Mesenchymal stem cell (in vitro differentiated cells and primary cell): ENCODE measurements around the gene AZGP1.
A peak's percentile ranks its signal among the peaks of the same experiment; 100 is the strongest.

Experiments used
- DNase-seq: peaks from one replicate; pipeline ENCODE4 v3.0.0-alpha.2; 2013
- H2AFZ ChIP-seq: one replicate; pipeline ENCODE4 v1.6.1; 2013; ENCODE audit warnings: low read depth, mild to moderate bottlenecking, control low read depth, inconsistent platforms, low read length, moderate library complexity
- H2AK5ac ChIP-seq: 2 replicates; pipeline ENCODE4 v1.6.1; 2013; ENCODE audit warnings: low read length, moderate library complexity, mild to moderate bottlenecking, inconsistent platforms; ENCODE audit not compliant: severe bottlenecking
- H2BK120ac ChIP-seq: one replicate; pipeline ENCODE4 v1.6.1; 2013; ENCODE audit warnings: low read depth, mild to moderate bottlenecking, inconsistent platforms, low read length, moderate library complexity
- H2BK12ac ChIP-seq, 2 experiments: one replicate each; pipeline ENCODE4 v1.6.1; 2013; ENCODE audit warnings: inconsistent platforms in 2 of 2, low read length in 2 of 2, mild to moderate bottlenecking in 2 of 2, moderate library complexity in 2 of 2, control low read depth in 1 of 2
- H2BK15ac ChIP-seq: one replicate; pipeline ENCODE4 v1.6.1; 2013; ENCODE audit warnings: mild to moderate bottlenecking, low read depth, inconsistent platforms; ENCODE audit not compliant: poor library complexity, severe bottlenecking
- H2BK5ac ChIP-seq: 2 replicates; pipeline ENCODE4 v1.6.1; 2013; ENCODE audit warnings: low read depth, mild to moderate bottlenecking, low read length, control low read depth, inconsistent platforms; ENCODE audit not compliant: poor library complexity, severe bottlenecking
- H3K14ac ChIP-seq, 2 experiments: one replicate each; pipeline ENCODE4 v1.6.1; 2013; ENCODE audit warnings: inconsistent platforms in 2 of 2, low read length in 2 of 2, control low read depth in 1 of 2, mild to moderate bottlenecking in 1 of 2, moderate library complexity in 1 of 2
- H3K18ac ChIP-seq, 2 experiments: one replicate each; pipeline ENCODE4 v1.6.1; 2013; ENCODE audit warnings: inconsistent platforms in 2 of 2, low read length in 2 of 2, control low read depth in 1 of 2, low read depth in 1 of 2, mild to moderate bottlenecking in 1 of 2
- H3K23ac ChIP-seq, 2 experiments: one replicate each; pipeline ENCODE4 v1.6.1; 2013; ENCODE audit warnings: inconsistent platforms in 2 of 2, low read length in 2 of 2, mild to moderate bottlenecking in 2 of 2, moderate library complexity in 2 of 2, control low read depth in 1 of 2
- H3K27ac ChIP-seq: 2 replicates; pipeline ENCODE4 v1.5.1; 2013; ENCODE audit warnings: mild to moderate bottlenecking, moderate library complexity, low read length, control low read depth, inconsistent platforms; ENCODE audit not compliant: poor library complexity, severe bottlenecking
- H3K27me3 ChIP-seq, 2 experiments: 2 replicates each; pipeline versions ENCODE4 v1.6.1 to v1.7.0; 2013; ENCODE audit warnings: low read length in 2 of 2, mild to moderate bottlenecking in 2 of 2, moderate library complexity in 2 of 2, control low read depth in 1 of 2, inconsistent platforms in 1 of 2; ENCODE audit not compliant: control insufficient read depth in 1 of 2, insufficient read depth in 1 of 2
- H3K36me3 ChIP-seq, 2 experiments: 2 replicates each; pipeline versions ENCODE4 v1.6.1 to v1.7.0; 2013; ENCODE audit warnings: low read length in 2 of 2, control low read depth in 1 of 2, inconsistent platforms in 1 of 2, low read depth in 1 of 2, mild to moderate bottlenecking in 1 of 2; ENCODE audit not compliant: insufficient read depth in 2 of 2, control insufficient read depth in 1 of 2
- H3K4ac ChIP-seq, 2 experiments: one replicate each; pipeline ENCODE4 v1.6.1; 2013; ENCODE audit warnings: inconsistent platforms in 2 of 2, low read length in 2 of 2, mild to moderate bottlenecking in 2 of 2, moderate library complexity in 2 of 2, control low read depth in 1 of 2, low read depth in 1 of 2
- H3K4me1 ChIP-seq: 2 replicates; pipeline ENCODE4 v1.6.1; 2013; ENCODE audit warnings: low read depth, low read length, control low read depth; ENCODE audit not compliant: control insufficient read depth, insufficient read depth
- H3K4me2 ChIP-seq: 2 replicates; pipeline ENCODE4 v1.6.1; 2013; ENCODE audit warnings: low read length, mild to moderate bottlenecking, inconsistent platforms; ENCODE audit not compliant: poor library complexity, severe bottlenecking
- H3K4me3 ChIP-seq, 2 experiments: 2 replicates each; pipeline versions ENCODE4 v1.5.1 to v1.7.0; 2013; ENCODE audit warnings: low read length in 2 of 2, mild to moderate bottlenecking in 2 of 2, control low read depth in 1 of 2, low read depth in 1 of 2; ENCODE audit not compliant: insufficient read depth in 1 of 2
- H3K79me1 ChIP-seq: replicated peaks from 2 replicates; pipeline ENCODE4 v1.6.1; 2013; ENCODE audit warnings: mild to moderate bottlenecking, control low read depth, low read length, inconsistent platforms; ENCODE audit not compliant: poor library complexity, severe bottlenecking
- H3K9ac ChIP-seq: 2 replicates; pipeline ENCODE4 v1.7.0; 2013; ENCODE audit warnings: mild to moderate bottlenecking, low read length, moderate library complexity
- H3K9me3 ChIP-seq: 2 replicates; pipeline ENCODE4 v1.7.0; 2013; ENCODE audit warnings: mild to moderate bottlenecking, low read length; ENCODE audit not compliant: control insufficient read depth
- H4K8ac ChIP-seq: one replicate; pipeline ENCODE4 v1.6.1; 2013; ENCODE audit warnings: inconsistent platforms, mild to moderate bottlenecking, low read length, moderate library complexity
- H4K91ac ChIP-seq: one replicate; pipeline ENCODE4 v1.6.1; 2013; ENCODE audit warnings: mild to moderate bottlenecking, low read length, inconsistent platforms
- WGBS: methylation state at CpG from one replicate; pipeline ENCODE4 v1.1.7; 2013; ENCODE audit warnings: mixed read lengths; 5-methylcytosine and 5-hydroxymethylcytosine counted together

Gene AZGP1

DNA sequence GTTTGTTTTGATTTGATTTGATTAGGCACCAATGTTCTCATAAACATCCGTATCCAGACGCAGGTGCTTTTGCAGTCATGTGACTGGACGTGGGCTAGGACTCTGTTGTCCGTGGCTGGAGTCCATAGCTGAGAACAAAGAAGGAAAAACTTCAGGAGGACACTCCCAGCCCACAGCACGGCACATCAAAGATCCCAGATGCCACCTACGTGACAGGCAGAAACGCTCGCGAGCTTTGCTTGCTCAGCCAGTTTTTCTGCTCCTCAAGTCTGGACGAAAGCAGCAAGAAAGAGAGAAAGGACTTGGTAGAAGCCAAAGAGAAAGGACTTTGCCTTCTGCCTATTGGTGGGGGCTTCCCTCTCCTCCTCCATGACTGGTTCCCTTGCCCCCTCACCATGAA lies 32.7 kb upstream of the AZGP1 start:
- Histone ChIP-seq H3K4me1 (no peaks in the 10 kb centered on the region), H3K9me3 (no peaks in the 10 kb centered on the region), H3K18ac (no peak overlapping the region), H4K8ac (no peak overlapping the region), H3K27me3 (peaks cover 13 to 14% of the 10 kb centered on the region in 2 experiments), H3K23ac (no peak overlapping the region), H2AK5ac (no peak overlapping the region), H2BK5ac (no peak overlapping the region), H3K79me1 (no peaks in the 10 kb centered on the region), H3K4me2 (no peak overlapping the region), H3K27ac (no peak overlapping the region), H4K91ac (no peak overlapping the region), H3K14ac (no peak overlapping the region), H3K36me3 (no peaks in the 10 kb centered on the region), H3K4me3 (no peak overlapping the region), H3K4ac (no peak overlapping the region), H2BK15ac (no peak overlapping the region), H3K9ac (no peak overlapping the region), H2BK12ac (no peak overlapping the region), H2AFZ (no peak overlapping the region), H2BK120ac (no peak overlapping the region)
- DNase-seq: no peak
- WGBS: 80% methylated on average over 10 of the region's 10 CpGs

- no peak for DNase-seq
- Histone ChIP-seq H3K4me3 (no peak overlapping the region), H4K91ac (no peak overlapping the region), H2BK15ac (no peak overlapping the region), H3K4me1 (no peaks in the 10 kb centered on the region), H2BK12ac (no peak overlapping the region), H2AK5ac (no peak overlapping the region), H3K27ac (no peak overlapping the region), H3K18ac (no peak overlapping the region), H3K9me3 (no peaks in the 10 kb centered on the region), H3K4me2 (no peak overlapping the region), H3K23ac (no peak overlapping the region), H3K79me1 (no peaks in the 10 kb centered on the region), H3K27me3 (peaks cover 13 to 14% of the 10 kb centered on the region in 2 experiments), H2BK5ac (no peak overlapping the region), H4K8ac (no peak overlapping the region), H3K36me3 (no peaks in the 10 kb centered on the region), H3K14ac (no peak overlapping the region), H2AFZ (no peak overlapping the region), H3K4ac (no peak overlapping the region), H3K9ac (no peak overlapping the region), H2BK120ac (no peak overlapping the region)
- whole genome bisulfite sequencing: 70% methylated on average over 3 of the region's 3 CpGs
Measured at GRCh38 chr7:100007887-100008286, 32.1 kb upstream of the AZGP1 start.

- H3K4ac ChIP-seq: peak overlapping the region in 1 of 2 experiments; percentile 4
- no peaks in the 10 kb centered on the region for H3K79me1 ChIP-seq
- H3K4me2 ChIP-seq: no peak overlapping the region
- 55% methylated on average over 10 of the region's 14 CpGs for WGBS
- no peak overlapping the region for H3K27ac ChIP-seq
- H3K9ac ChIP-seq: no peak overlapping the region
- no peak overlapping the region for H4K91ac ChIP-seq
- H3K14ac ChIP-seq: no peak overlapping the region
- no peaks in the 10 kb centered on the region for H3K4me1 ChIP-seq
- H3K18ac ChIP-seq: peak overlapping the region; percentile 35 to 68
- DNase-seq: peak; percentile 59
- H2AFZ ChIP-seq: no peak overlapping the region
- H2BK5ac ChIP-seq: no peak overlapping the region
- peak overlapping the region; percentile 87 for H4K8ac ChIP-seq
- H2BK12ac ChIP-seq: peak overlapping the region in 1 of 2 experiments; percentile 4
- no peak overlapping the region for H2BK15ac ChIP-seq
- peaks cover 4 to 5% of the 10 kb centered on the region in 2 experiments for H3K27me3 ChIP-seq
- H3K36me3 ChIP-seq: no peaks in the 10 kb centered on the region
- H2BK120ac ChIP-seq: no peak overlapping the region
- H3K23ac ChIP-seq: no peak overlapping the region
- H3K9me3 ChIP-seq: no peaks in the 10 kb centered on the region
- no peak overlapping the region for H3K4me3 ChIP-seq
- no peak overlapping the region for H2AK5ac ChIP-seq
Measured at GRCh38 chr7:100003711-100004661, 28.2 kb upstream of the AZGP1 start.

DNA sequence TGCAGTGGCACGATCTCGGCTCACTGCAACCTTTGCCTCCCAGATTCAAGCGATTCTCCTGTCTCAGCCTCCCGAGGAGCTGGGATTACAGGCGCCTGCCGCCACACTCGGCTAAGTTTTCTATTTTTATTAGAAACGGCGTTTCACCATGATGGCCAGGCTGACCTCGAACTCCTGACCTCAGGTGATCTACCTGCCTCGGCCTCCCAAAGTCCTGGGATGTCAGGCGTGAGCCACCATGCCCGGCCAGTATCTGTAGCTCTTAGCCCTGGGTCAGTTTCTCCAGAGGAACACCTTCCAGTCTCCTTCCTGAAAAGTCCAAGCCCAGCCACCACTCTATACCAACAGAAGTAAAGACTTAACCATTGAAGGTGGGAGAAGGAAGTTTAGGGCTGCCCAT lies 24.4 kb upstream of the AZGP1 start:
- Histone ChIP-seq H2AK5ac (no peak overlapping the region), H4K8ac (no peak overlapping the region), H3K9me3 (no peaks in the 10 kb centered on the region), H3K4ac (no peak overlapping the region), H2AFZ (no peak overlapping the region), H2BK15ac (no peak overlapping the region), H3K36me3 (no peaks in the 10 kb centered on the region), H3K23ac (no peak overlapping the region), H3K9ac (no peak overlapping the region), H4K91ac (no peak overlapping the region), H3K79me1 (no peaks in the 10 kb centered on the region), H3K14ac (no peak overlapping the region), H3K18ac (no peak overlapping the region), H2BK120ac (no peak overlapping the region), H2BK5ac (no peak overlapping the region), H3K27ac (no peak overlapping the region), H3K4me3 (no peak overlapping the region), H2BK12ac (no peak overlapping the region), H3K4me1 (no peaks in the 10 kb centered on the region), H3K4me2 (no peak overlapping the region), H3K27me3 (peaks cover 0 to 4% of the 10 kb centered on the region in 2 experiments)
- WGBS: 93% methylated on average over 13 of the region's 13 CpGs
- DNase-seq: no peak
